Measurements from ENCODE around the gene PSMB2.

The PSMB2 gene

GRCh38 chr1:35619237-35620121, 21.8 kb downstream of the PSMB2 start:
- DNase-seq (no peak), ATAC-seq (no peak)
- Mint-ChIP-seq H3K4me1 (peaks cover 5% of the 10 kb centered on the region), H3K9me3 (no peaks in the 10 kb centered on the region), H3K27me3 (no peaks in the 10 kb centered on the region), H3K4me3 (no peak overlapping the region), H3K27ac (peak overlapping the region in 1 of 2 donors; percentile 38)

- H3K27me3 Mint-ChIP-seq = no peaks in the 10 kb centered on the region
- H3K27ac Mint-ChIP-seq = no peak overlapping the region
- DNase-seq = no peak
- H3K4me3 Mint-ChIP-seq = no peak overlapping the region
- peaks cover 5% of the 10 kb centered on the region for H3K4me1 Mint-ChIP-seq
- H3K9me3 Mint-ChIP-seq = no peaks in the 10 kb centered on the region
- ATAC-seq = no peak
These were observed 25.9 kb downstream of the PSMB2 start for GRCh38 chr1:35615440-35615839.

GRCh38 chr1:35611655-35612054, 29.7 kb downstream of the PSMB2 start:
- Mint-ChIP-seq H3K9me3 (no peaks in the 10 kb centered on the region), H3K27ac (no peak overlapping the region), H3K27me3 (no peaks in the 10 kb centered on the region), H3K4me1 (peaks cover 14% of the 10 kb centered on the region), H3K4me3 (no peak overlapping the region)
- no peak for ATAC-seq
- no peak for DNase-seq

DNA sequence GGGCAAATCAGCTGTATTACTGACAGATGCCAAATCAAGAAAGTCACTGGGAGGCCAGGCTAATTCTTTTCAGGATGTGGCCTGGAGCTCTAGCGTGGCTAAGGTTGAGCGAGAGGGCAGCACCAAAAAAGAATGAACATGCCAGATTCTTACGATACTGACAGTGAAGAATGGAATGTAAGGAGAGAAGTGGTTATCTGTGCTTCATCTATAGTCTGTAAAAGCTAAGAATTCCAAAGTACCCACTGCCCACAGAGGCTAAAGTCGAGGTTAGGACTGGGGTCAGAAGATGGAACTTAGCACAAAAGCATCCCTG, 35.5 kb downstream of the PSMB2 start:
- H3K27ac Mint-ChIP-seq = no peak overlapping the region
- no peak overlapping the region for H3K4me3 Mint-ChIP-seq
- H3K9me3 Mint-ChIP-seq = no peaks in the 10 kb centered on the region
- DNase-seq (no peak), ATAC-seq (no peak)
- H3K4me1 Mint-ChIP-seq = peaks cover 10% of the 10 kb centered on the region
- no peaks in the 10 kb centered on the region for H3K27me3 Mint-ChIP-seq

GRCh38 chr1:35605071-35605866, 36.1 kb downstream of the PSMB2 start:
- DNase-seq (no peak), ATAC-seq (no peak)
- Mint-ChIP-seq H3K27ac (no peak overlapping the region), H3K9me3 (no peaks in the 10 kb centered on the region), H3K4me1 (peaks cover 10% of the 10 kb centered on the region), H3K27me3 (no peaks in the 10 kb centered on the region), H3K4me3 (no peak overlapping the region)

- Mint-ChIP-seq H3K9me3 (no peaks in the 10 kb centered on the region), H3K4me3 (no peak overlapping the region), H3K4me1 (peaks cover 10% of the 10 kb centered on the region), H3K27me3 (no peaks in the 10 kb centered on the region), H3K27ac (peak overlapping the region in 1 of 2 donors; percentile 85)
- DNase-seq (no peak), ATAC-seq (no peak)
These were observed 37.4 kb downstream of the PSMB2 start for GRCh38 chr1:35603941-35604340.

GRCh38 chr1:35603468-35603867, 37.9 kb downstream of the PSMB2 start:
- Mint-ChIP-seq H3K27me3 (no peaks in the 10 kb centered on the region), H3K9me3 (no peaks in the 10 kb centered on the region), H3K27ac (peak overlapping the region; percentile 14 to 76), H3K4me1 (peaks cover 10% of the 10 kb centered on the region), H3K4me3 (no peak overlapping the region)
- DNase-seq (no peak), ATAC-seq (no peak)

- H3K27ac Mint-ChIP-seq = no peak overlapping the region
- no peak for ATAC-seq
These were observed 40.7 kb downstream of the PSMB2 start for GRCh38 chr1:35600593-35600992.

GRCh38 chr1:35599411-35599810, 41.9 kb downstream of the PSMB2 start:
- H3K27ac Mint-ChIP-seq = no peak overlapping the region
- no peaks in the 10 kb centered on the region for H3K9me3 Mint-ChIP-seq
- H3K4me1 Mint-ChIP-seq = no peaks in the 10 kb centered on the region
- no peak for DNase-seq
- H3K4me3 Mint-ChIP-seq = no peak overlapping the region
- H3K27me3 Mint-ChIP-seq = no peaks in the 10 kb centered on the region
- no peak for ATAC-seq

More at GRCh38 chr1:35600593-35600992, 40.7 kb downstream of the PSMB2 start:
- no peak for DNase-seq
- Mint-ChIP-seq H3K4me1 (no peaks in the 10 kb centered on the region), H3K9me3 (no peaks in the 10 kb centered on the region), H3K4me3 (no peak overlapping the region), H3K27me3 (no peaks in the 10 kb centered on the region)

- Mint-ChIP-seq H3K9me3 (no peaks in the 10 kb centered on the region), H3K4me1 (no peaks in the 10 kb centered on the region), H3K4me3 (no peak overlapping the region), H3K27me3 (no peaks in the 10 kb centered on the region), H3K27ac (no peak overlapping the region)
- DNase-seq (no peak), ATAC-seq (no peak)
These were observed 42.4 kb downstream of the PSMB2 start for GRCh38 chr1:35598895-35599294.

- no peaks in the 10 kb centered on the region for H3K27me3 Mint-ChIP-seq
- H3K9me3 Mint-ChIP-seq = no peaks in the 10 kb centered on the region
- no peak overlapping the region for H3K27ac Mint-ChIP-seq
- no peak overlapping the region for H3K4me3 Mint-ChIP-seq
- ATAC-seq (no peak), DNase-seq (no peak)
- H3K4me1 Mint-ChIP-seq = no peaks in the 10 kb centered on the region
These were observed 43.5 kb downstream of the PSMB2 start for GRCh38 chr1:35597870-35598269.

GRCh38 chr1:35595684-35596083, 45.6 kb downstream of the PSMB2 start:
- H3K9me3 Mint-ChIP-seq = no peaks in the 10 kb centered on the region
- no peak overlapping the region for H3K27ac Mint-ChIP-seq
- H3K4me3 Mint-ChIP-seq = no peak overlapping the region
- H3K4me1 Mint-ChIP-seq = no peaks in the 10 kb centered on the region
- H3K27me3 Mint-ChIP-seq = no peaks in the 10 kb centered on the region
- ATAC-seq (no peak), DNase-seq (no peak)

GRCh38 chr1:35594005-35594760, 47.1 kb downstream of the PSMB2 start:
- no peaks in the 10 kb centered on the region for H3K9me3 Mint-ChIP-seq
- no peak for DNase-seq
- H3K4me3 Mint-ChIP-seq = no peak overlapping the region
- no peak for ATAC-seq
- H3K27me3 Mint-ChIP-seq = no peaks in the 10 kb centered on the region
- peak overlapping the region; percentile 36 to 50 for H3K27ac Mint-ChIP-seq
- H3K4me1 Mint-ChIP-seq = no peaks in the 10 kb centered on the region

DNA sequence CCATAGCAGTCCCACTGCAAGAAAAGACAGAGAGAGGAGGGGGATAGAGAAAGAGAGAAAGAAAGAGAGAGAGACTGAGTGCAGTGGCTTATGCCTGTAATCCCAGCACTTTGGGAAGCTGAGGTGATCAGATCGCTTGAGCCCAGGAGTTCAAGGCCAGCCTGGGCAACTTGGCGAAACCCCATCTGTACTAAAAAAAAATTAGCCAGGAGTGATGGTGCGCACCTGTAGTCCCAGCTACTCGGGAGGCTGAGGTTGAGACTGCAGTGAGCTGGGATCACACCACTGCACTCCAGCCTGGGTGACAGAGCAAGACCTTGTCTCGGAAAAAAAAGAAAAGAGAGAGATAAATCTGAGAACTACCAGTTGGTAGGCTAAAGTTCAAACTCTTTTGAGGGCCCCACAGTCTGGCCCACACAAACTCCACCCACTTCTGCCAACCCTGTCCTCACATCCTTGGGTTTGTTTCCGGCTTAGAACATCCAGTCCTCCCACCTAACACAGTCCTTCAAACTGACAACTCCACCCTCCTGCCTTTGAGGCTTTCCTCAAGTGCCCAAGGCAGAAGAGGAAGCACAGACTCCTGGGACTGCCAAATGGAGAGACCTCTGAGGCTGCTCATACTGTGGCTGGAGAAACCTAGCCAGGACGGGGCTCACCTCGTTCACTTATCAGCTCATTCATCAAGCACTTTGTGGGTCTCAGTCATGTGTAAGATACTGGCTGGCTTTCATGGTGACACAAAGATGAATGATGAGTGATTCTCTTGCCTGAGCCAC, 48.1 kb downstream of the PSMB2 start:
- ATAC-seq (peak; percentile 47), DNase-seq (no peak)
- Mint-ChIP-seq H3K27ac (peak overlapping the region; percentile 29 to 72), H3K27me3 (no peaks in the 10 kb centered on the region), H3K4me3 (peak overlapping the region in 1 of 2 donors; percentile 19), H3K9me3 (no peaks in the 10 kb centered on the region), H3K4me1 (no peaks in the 10 kb centered on the region)

GRCh38 chr1:35591211-35591610, 50.1 kb downstream of the PSMB2 start:
- no peak overlapping the region for H3K4me3 Mint-ChIP-seq
- ATAC-seq = no peak
- no peaks in the 10 kb centered on the region for H3K9me3 Mint-ChIP-seq
- H3K27ac Mint-ChIP-seq = no peak overlapping the region
- no peaks in the 10 kb centered on the region for H3K27me3 Mint-ChIP-seq
- DNase-seq = peak in 1 of 2 donors; percentile 4
- no peaks in the 10 kb centered on the region for H3K4me1 Mint-ChIP-seq
